Neural progenitor cell (in vitro differentiated cells): ENCODE data around the gene LRRC8D.

Experiments
- CTCF ChIP-seq: fragments of 200-600 bp; sonication (generic); IDR thresholded peaks from 2 replicates; pipeline ENCODE4 v1.5.1; 2017; ENCODE audit warnings: antibody characterized with exemption, mild to moderate bottlenecking
- EZH2 ChIP-seq: fragments of 200-600 bp; sonication (generic); IDR thresholded peaks from 2 replicates; pipeline ENCODE4 v1.6.1; 2017; ENCODE audit warnings: antibody characterized with exemption, mild to moderate bottlenecking, moderate library complexity

- TF ChIP-seq CTCF, result no peak
- TF ChIP-seq EZH2, result no peak
These were observed 141.4 kb downstream of the LRRC8D start for GRCh38 chr1:89962024-89962741.
